Kidney (tissue), 14 donors: ENCODE results near the gene NEMF. TPM values are rescaled to one million over a fixed set of nuclear protein-coding genes. Genes with fewer than 3 reads are reported as not detected.
"Not testable (repeated sequence)": the region's sequence is repeated elsewhere in the genome, so short reads cannot be mapped to it uniquely, and the experiment has no call there.

ENCODE experiments used
- DNase-seq, 5 donors: peaks; one replicate each; pipeline ENCODE4 v3.0.0-alpha.2; 2013 to 2020
- FAIRE-seq: peaks from 2 replicates; lab custom pipeline; 2012; peaks lifted over from hg19 to GRCh38; lab: Jason Lieb, UNC
- H3K27ac ChIP-seq, 2 donors: one replicate each; pipeline ENCODE4 v1.7.0; 2013; ENCODE audit warnings: low read depth in 2 of 2, low read length in 2 of 2, inconsistent platforms in 1 of 2
- H3K27me3 ChIP-seq: one replicate; pipeline ENCODE4 v1.7.1; 2013; ENCODE audit warnings: low read length, inconsistent platforms; ENCODE audit not compliant: control insufficient read depth, insufficient read depth
- H3K36me3 ChIP-seq, 3 donors: one replicate each; pipeline versions ENCODE4 v1.7.0 to v1.7.1; 2013; ENCODE audit warnings: low read length in 3 of 3, control low read depth in 1 of 3, inconsistent platforms in 1 of 3; ENCODE audit not compliant: insufficient read depth in 3 of 3, control insufficient read depth in 2 of 3
- H3K4me1 ChIP-seq, 3 donors: one replicate each; pipeline versions ENCODE4 v1.7.0 to v1.7.1; 2013; ENCODE audit warnings: low read length in 3 of 3, inconsistent platforms in 1 of 3, low read depth in 1 of 3; ENCODE audit not compliant: control insufficient read depth in 2 of 3, insufficient read depth in 2 of 3
- H3K4me3 ChIP-seq, 3 donors: one replicate each; pipeline versions ENCODE4 v1.7.0 to v1.8.1; 2013; ENCODE audit warnings: low read length in 3 of 3, control low read depth in 1 of 3, inconsistent platforms in 1 of 3
- H3K9ac ChIP-seq, 3 donors: one replicate each; pipeline versions ENCODE4 v1.7.0 to v1.7.1; 2013; ENCODE audit warnings: low read length in 3 of 3, control low read depth in 1 of 3, inconsistent platforms in 1 of 3
- H3K9me3 ChIP-seq, 3 donors: one replicate each; pipeline versions ENCODE4 v1.7.0 to v1.7.1; 2013; ENCODE audit warnings: low read length in 3 of 3, control low read depth in 1 of 3, inconsistent platforms in 1 of 3; ENCODE audit not compliant: control insufficient read depth in 2 of 3, insufficient read depth in 1 of 3
- CTCF ChIP-seq: IDR thresholded peaks from 3 replicates; pipeline ENCODE4 v1.5.1; 2012; ENCODE audit warnings: mild to moderate bottlenecking, moderate library complexity, borderline replicate concordance; ENCODE audit not compliant: insufficient read depth; ENCODE audit errors: extremely low read depth
- intact Hi-C: fragments of 100-400 bp; cut with DNase I; formaldehyde crosslinking; loops from one replicate; pipeline ENCODE4 v1.11.1; 2022
- polyA plus RNA-seq: library from polyadenylated mRNA; stranded (reverse); fragments of 350-450 nt; fragmentation: Illumina TruSeq; extraction: RNeasy Lipid Tissue Mini Kit (QIAGEN cat#74804); gene quantifications from one replicate; pipeline ENCODE4 v1.2.3, GENCODE V29; 2014; ENCODE audit warnings: low read depth, low replicate concordance; ENCODE audit not compliant: insufficient read depth
- total RNA-seq: library from RNA; stranded (reverse); fragmentation: NEBNext Ultra II Directional; extraction: Animal tissue kit (Norgen Biotek cat#: 25700); gene quantifications from one replicate; pipeline ENCODE4 v1.2.1, GENCODE V29; 2021
- donor health status: control.
- donor health status: control.
- donor health status: control.
- donor health status: control.
- donor health status: control.
- donor health status: DM: yes; HTN: yes; CAD: no.
- donor health status: Normal renal cell carcinoma (clear cell type).

The NEMF gene
- total and polyA plus RNA-seq, 2 donors from 2014 or later, result 26.1 to 79.9 TPM

- Histone ChIP-seq H3K9ac (no peak overlapping the region), H3K27ac (no peak overlapping the region), H3K36me3 (peaks cover 12 to 31% (median 19%) of the 10 kb centered on the region in 3 donors), H3K27me3 (no peaks in the 10 kb centered on the region), H3K4me3 (no peak overlapping the region), H3K4me1 (no peaks in the 10 kb centered on the region), H3K9me3 (peaks cover 0 to 6% (median 0%) of the 10 kb centered on the region in 3 donors)
- no peak for TF ChIP-seq CTCF
- FAIRE-seq (no peak), DNase-seq (no peak)
- intact Hi-C loops, result no loop called here
Measured at GRCh38 chr14:49820176-49820575, 32.4 kb downstream of the NEMF start.

- DNase-seq (no peak), FAIRE-seq (no peak)
- peaks cover 0 to 6% (median 0%) of the 10 kb centered on the region in 3 donors for H3K9me3 ChIP-seq
- H3K9ac ChIP-seq, result no peak overlapping the region
- intact Hi-C loops, result no loop called here
- H3K36me3 ChIP-seq, result peaks cover 17 to 28% (median 20%) of the 10 kb centered on the region in 3 donors
- H3K27me3 ChIP-seq, result no peaks in the 10 kb centered on the region
- H3K27ac ChIP-seq, result no peak overlapping the region
- H3K4me1 ChIP-seq, result no peaks in the 10 kb centered on the region
- no peak overlapping the region for H3K4me3 ChIP-seq
- TF ChIP-seq CTCF, result no peak
Measured at GRCh38 chr14:49816844-49817243, 35.7 kb downstream of the NEMF start.

GRCh38 chr14:49816118-49816517, 36.5 kb downstream of the NEMF start:
- H3K4me1 ChIP-seq, H3K9me3 ChIP-seq, H3K4me3 ChIP-seq, H3K27ac ChIP-seq, H3K27me3 ChIP-seq, DNase-seq, H3K9ac ChIP-seq, intact Hi-C loops, FAIRE-seq: not testable (repeated sequence)
- peaks cover 17 to 35% (median 20%) of the 10 kb centered on the region in 3 donors for H3K36me3 ChIP-seq

GRCh38 chr14:49808780-49809179, 43.8 kb downstream of the NEMF start:
- DNase-seq (no peak), FAIRE-seq (no peak)
- H3K4me3 ChIP-seq, result no peak overlapping the region
- H3K27me3 ChIP-seq, result no peaks in the 10 kb centered on the region
- intact Hi-C loops, result no loop called here
- H3K9me3 ChIP-seq, result no peaks in the 10 kb centered on the region
- H3K36me3 ChIP-seq, result peaks cover 8 to 34% (median 10%) of the 10 kb centered on the region in 3 donors
- no peak overlapping the region for H3K9ac ChIP-seq
- no peaks in the 10 kb centered on the region for H3K4me1 ChIP-seq
- TF ChIP-seq CTCF, result no peak
- no peak overlapping the region for H3K27ac ChIP-seq
